8988T (cell line): ENCODE data around the gene BCAM.
A peak's percentile ranks its signal among the peaks of the same experiment; 100 is the strongest.
"Not testable (repeated sequence)": the region's sequence is repeated elsewhere in the genome, so short reads cannot be mapped to it uniquely, and the experiment has no call there.

ENCODE experiments used
- DNase-seq: peaks from one replicate; pipeline ENCODE4 v3.0.0; 2011

BCAM gene

DNA sequence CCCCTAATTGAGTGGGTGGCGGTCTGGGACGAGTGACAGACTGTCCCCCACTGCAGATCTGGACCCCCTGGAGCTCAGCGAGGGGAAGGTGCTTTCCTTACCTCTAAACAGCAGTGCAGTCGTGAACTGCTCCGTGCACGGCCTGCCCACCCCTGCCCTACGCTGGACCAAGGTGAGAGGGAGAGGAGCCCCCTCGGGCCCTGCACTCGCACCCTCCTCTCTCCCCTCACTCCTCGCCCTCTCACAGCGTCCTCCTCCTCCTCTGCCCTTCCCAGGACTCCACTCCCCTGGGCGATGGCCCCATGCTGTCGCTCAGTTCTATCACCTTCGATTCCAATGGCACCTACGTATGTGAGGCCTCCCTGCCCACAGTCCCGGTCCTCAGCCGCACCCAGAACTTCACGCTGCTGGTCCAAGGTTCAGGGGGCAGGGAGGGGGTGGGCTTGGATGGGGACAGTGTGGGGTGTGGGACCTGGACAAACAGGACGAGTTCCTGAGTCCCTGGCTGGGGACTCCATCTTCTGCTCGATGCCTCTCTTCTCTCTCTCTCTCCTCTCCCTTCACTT, 9.6 kb downstream of the BCAM start:
- DNase-seq = no peak

DNA sequence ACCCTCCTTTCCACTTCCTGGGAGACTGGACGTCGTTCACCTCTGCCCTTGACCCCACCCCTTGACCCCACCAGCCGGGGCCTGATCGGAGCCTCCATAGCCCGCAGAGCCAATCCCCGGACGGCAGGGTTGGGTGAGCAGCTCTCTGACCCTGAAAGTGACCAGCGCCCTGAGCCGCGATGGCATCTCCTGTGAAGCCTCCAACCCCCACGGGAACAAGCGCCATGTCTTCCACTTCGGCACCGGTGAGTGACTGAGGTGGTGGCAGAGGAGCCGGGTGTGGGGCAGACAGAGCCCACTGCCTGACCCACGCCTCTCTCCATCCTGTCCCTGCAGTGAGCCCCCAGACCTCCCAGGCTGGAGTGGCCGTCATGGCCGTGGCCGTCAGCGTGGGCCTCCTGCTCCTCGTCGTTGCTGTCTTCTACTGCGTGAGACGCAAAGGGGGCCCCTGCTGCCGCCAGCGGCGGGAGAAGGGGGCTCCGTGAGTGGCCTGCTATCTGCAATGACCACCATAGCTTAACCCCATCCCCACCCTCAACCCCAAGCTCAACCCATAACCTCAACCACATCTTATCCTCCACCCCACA, 10.4 kb downstream of the BCAM start:
- DNase-seq = no peak

DNA sequence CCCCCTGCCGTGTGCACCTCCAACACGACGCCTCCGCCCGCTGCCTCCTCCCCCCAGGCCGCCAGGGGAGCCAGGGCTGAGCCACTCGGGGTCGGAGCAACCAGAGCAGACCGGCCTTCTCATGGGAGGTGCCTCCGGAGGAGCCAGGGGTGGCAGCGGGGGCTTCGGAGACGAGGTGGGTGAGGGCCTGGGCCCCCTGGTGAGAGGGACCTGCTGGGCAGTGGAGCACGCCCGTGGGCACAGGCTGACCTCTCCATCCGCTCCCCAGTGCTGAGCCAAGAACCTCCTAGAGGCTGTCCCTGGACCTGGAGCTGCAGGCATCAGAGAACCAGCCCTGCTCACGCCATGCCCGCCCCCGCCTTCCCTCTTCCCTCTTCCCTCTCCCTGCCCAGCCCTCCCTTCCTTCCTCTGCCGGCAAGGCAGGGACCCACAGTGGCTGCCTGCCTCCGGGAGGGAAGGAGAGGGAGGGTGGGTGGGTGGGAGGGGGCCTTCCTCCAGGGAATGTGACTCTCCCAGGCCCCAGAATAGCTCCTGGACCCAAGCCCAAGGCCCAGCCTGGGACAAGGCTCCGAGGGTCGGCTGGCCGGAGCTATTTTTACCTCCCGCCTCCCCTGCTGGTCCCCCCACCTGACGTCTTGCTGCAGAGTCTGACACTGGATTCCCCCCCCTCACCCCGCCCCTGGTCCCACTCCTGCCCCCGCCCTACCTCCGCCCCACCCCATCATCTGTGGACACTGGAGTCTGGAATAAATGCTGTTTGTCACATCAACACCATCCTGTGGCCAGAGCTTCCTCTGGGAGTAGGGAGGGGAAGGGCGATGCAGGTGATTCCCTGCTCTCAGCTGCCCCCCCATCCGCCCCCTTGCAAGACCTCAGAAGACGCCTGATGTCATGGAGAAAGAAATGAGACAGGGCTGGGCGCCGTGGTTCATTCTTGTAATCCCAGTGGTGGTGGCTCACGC, 12.0 kb downstream of the BCAM start:
- no peak for DNase-seq

DNA sequence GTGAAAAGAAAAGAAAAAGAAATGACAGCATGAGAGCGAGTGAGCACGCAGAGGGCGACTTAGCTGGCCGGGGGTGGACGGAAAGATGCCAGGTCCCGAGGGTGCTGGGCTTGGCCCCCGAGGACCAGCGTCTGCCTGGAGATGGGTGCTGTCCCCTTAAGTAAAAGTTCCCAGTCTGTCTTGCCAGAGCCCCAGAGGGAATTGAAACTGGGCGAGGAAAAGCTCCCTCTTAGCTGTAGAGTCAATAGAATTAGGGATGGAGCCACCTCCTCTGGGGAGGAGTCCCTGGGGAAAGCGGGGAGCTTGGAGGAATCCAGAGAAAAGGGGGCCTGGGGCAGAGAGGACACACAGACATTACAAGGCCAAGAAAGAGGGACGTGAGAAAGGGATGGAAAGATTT, 13.3 kb downstream of the BCAM start:
- no peak for DNase-seq

- DNase-seq = no peak
These were observed 13.9 kb downstream of the BCAM start for GRCh38 chr19:44822670-44823372.

DNA sequence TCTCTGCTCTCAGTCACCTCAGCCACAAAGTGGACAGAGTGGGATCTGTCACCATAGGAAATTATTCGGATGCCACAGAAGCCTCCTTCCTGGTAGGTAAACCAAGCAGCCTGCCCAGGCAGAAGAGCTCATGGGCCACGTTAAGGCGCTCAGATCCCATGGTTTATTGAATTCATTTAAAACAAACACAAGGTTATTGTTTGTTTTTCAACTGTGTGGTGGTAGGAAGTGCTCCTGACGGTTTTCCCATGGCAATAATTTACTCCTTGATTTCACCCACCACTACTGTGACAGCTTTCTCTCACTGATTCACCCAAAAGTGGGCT, 14.4 kb downstream of the BCAM start:
- no peak for DNase-seq

DNA sequence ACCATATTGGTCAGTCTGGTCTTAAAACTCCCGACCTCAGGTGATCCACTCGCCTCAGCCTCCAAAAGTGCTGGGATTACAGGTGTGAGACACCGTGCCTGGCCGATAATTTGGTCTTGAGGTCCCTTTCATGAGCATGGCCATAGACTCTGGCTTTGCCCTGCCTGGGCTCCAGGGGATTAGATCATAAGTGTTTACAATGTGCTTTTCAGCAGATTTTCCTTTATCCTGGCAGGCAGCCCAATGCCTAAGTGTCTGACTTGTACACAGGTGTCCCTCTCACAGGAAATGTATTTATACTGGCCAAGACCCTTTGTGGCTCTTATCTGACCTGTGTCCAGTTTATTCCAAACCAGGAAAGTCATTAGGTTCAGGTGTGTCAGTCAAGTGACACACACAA, 15.9 kb downstream of the BCAM start:
- DNase-seq = no peak

DNA sequence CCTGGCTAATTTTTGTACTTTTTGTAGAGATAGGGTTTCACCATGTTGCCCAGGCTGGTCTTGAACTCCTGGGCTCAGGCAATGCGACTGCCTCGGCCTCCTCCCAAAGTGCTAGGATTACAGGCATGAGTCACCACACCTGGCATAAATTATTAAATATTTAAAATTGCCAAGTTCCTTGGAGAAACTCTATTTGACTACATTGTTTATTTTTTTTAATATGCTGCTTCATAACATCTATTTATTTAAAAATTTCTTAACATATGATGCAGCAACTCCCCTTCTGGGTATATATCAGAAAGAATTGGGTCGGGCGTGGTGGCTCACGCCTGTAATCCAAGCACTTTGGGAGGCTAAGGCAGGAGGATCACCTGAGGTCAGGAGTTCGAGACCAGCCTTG, 24.0 kb downstream of the BCAM start:
- DNase-seq = not testable (repeated sequence)

- DNase-seq = not testable (repeated sequence)
These were observed 25.5 kb downstream of the BCAM start for GRCh38 chr19:44834399-44834798.

DNA sequence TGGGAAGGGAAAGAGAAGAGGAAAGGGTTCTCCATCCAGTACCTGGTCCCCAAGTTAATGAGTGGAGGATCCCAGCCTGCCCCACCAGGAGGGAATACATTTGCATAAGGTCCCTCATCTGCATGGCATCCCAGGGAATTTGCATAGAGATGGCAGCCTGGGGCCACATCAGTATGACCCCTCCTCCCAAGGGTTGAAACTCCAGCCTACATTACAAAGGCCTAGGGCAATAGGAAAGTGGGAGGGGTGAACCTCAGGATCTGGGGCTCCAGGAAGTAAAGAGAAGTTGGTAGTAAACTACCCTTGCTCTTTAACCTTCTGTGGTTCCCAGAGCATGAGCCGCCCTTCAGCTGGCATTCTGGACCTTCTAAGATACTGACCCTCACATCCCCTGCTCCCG, 30.4 kb downstream of the BCAM start:
- DNase-seq = no peak

DNA sequence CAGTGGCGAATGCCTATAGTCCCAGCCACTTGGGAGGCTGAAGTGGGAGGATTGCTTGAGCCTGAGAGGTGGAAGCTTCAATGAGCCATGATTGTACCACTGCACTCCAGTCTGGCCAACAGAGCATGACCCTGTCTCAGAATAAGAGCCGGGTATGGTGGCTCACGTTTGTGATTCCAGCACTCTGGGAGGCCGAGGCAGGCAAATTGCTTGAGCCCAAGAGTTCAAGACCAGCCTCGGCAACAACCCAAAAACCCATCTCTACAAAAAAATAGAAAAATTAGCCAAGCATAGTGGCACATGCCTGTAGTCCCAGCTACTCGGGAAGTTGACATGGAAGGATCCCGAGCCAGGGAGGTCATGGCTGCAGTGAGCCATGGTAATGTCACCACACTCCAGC, 31.9 kb downstream of the BCAM start:
- no peak for DNase-seq

DNA sequence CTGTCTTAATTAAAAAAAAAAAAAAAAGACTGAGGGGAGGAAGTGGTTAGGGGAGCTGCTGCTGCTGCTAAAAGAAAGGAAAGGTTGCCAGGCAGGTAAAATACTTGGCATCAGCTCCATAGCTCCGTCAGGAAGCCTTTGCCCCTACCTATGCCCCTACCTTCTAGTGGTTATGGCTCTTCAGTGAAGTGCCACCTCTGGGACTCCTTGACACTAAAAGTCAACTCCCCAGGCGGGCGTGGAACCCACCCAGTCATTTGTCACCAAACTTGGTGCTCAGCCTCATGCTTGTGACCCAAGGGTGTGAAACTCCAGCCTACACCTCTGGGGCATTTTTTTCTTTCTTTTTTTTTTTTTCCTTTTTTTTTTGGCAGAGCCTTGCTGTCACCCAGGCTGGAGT, 32.3 kb downstream of the BCAM start:
- DNase-seq = no peak

- DNase-seq = no peak
These were observed 36.3 kb downstream of the BCAM start for GRCh38 chr19:44845286-44845611.

DNA sequence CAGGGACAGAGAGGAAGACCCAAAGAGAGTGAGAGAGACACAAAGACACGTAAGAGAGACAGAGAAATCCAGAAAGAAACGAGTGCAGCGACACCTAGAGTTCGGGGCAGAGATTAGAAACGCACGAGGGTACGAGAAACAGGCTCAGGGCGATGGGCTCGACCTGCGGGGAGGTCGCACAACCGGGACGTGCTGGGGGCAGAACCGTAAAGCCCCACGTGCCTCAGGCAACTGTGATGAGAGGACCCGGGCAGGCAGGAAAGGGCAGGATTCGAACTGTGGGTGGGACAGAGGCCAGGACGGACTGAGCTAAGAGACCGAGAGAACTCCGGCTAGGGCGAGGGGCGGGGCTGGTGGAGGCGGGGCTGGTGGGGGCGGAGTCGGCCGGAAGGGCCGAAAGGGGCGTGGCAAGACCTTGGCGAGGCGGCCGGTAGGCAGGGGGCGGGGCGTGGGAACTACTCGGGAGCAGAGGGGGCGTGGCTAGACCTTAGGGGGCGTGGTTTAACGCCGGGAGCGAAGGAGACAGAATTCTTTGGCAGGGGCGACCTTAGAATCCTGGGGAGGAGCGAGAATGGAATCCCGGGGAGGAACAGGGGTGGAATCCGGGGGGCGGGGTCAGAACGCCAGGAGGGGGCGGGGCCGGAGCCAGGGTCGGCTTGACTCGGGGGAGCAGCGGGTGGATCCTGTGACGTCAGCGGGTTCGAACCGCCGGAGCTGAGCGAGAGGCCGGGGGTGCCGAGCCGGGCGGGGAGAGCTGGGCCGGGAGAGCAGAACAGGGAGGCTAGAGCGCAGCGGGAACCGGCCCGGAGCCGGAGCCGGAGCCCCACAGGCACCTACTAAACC, 36.9 kb downstream of the BCAM start, which contains the start of gene NECTIN2:
NECTIN2 (plus strand) TSS at position 686 of the 843 bp plus-strand sequence. CDS start 229 bp downstream, outside the sequence.
- peak; percentile 91 for DNase-seq

- DNase-seq = no peak
These were observed 37.7 kb downstream of the BCAM start for GRCh38 chr19:44846455-44847143.

GRCh38 chr19:44847144-44848035, 38.5 kb downstream of the BCAM start:
- DNase-seq = no peak

GRCh38 chr19:44848036-44848811, 39.3 kb downstream of the BCAM start:
- no peak for DNase-seq

- DNase-seq = no peak
These were observed 40.0 kb downstream of the BCAM start for GRCh38 chr19:44848812-44849447.

DNA sequence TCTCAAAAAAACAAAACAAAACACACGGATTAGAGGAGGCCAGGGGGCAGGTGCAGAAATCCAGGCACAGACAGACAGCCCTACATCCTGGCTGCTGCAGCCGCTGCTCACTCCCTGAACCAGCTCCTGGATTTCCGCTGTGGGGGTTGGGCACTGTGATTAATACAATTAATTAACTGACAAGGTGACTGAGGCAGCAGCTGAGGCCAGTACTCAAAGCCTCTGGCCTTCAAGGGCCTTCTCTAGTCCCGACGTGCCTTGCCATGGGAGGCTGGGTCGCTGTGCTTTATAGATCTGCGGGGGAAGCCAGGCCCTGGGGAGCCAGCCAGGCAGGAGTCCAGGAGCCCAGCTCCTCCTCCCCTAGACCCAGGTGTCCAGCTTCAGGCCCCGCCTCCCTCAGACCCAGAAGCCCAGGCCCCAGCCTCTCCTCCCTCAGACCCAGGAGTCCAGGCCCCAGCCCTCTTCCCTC, 41.8 kb downstream of the BCAM start:
- no peak for DNase-seq
